HG02973 (cell line): Measurements from ENCODE around the gene PLA2G4B.

Experiments used
- ATAC-seq: cut with Tn5 transposase; IDR thresholded peaks from one replicate; pipeline ENCODE4 v1.9.1; 2021; ENCODE audit warnings: moderate library complexity; ENCODE audit not compliant: unreplicated experiment

Gene PLA2G4B

DNA sequence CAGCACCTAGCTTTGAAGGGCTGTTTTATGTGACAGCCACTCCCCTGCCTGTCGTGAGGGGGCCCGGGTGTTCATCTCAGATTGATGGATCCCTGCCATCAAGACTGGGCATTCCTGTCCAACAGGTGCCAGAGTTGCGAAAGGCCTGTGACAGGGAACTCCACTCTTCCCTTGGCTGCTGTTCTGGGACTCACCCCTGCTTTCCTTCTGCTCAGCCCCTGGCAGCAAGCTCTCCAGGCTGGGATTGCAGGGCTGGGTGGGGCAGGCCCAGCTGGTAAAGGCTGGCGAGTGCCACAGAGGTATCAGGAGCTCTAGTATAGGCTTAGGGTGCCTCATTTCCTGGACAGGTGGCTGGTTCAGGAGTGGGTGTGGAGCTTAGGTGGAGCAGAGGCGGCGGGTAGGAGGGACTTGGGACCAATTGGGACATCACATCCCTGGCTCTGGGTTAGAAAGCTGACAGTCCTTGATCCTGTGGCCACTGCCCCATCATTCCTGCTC lies at the start of gene PLA2G4B:
TSS of gene PLA2G4B (plus strand) at position 448 of the 498 bp plus-strand sequence. CDS start 67 bp downstream, outside the sequence.
- no peak for ATAC-seq

GRCh38 chr15:41789236-41789635 lies 49.4 kb upstream of the PLA2G4B start:
- no peak for ATAC-seq

- no peak for ATAC-seq
Observed at GRCh38 chr15:41789662-41790061, 49.0 kb upstream of the PLA2G4B start.

DNA sequence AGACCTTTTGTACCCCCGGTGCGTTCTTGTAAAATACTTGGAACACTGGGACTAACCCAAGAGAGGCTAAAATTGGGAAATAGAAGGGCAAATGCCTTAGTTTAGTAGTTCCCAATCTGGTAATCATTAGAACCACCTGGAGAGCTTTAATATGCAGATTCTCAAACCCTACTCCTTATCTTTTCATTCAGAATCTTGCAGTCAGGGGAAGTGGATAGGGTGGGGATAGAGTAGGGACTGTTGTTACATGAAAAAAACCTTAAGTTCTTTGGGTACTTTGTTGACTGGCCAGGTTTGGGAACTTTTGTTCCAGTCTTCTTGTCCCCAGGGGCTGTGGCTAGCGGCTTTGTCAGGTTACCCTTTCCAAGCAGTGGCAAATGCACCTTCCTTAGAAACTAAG lies 48.5 kb upstream of the PLA2G4B start:
- ATAC-seq: no peak

- no peak for ATAC-seq
Observed at GRCh38 chr15:41790756-41791546, 47.7 kb upstream of the PLA2G4B start.

DNA sequence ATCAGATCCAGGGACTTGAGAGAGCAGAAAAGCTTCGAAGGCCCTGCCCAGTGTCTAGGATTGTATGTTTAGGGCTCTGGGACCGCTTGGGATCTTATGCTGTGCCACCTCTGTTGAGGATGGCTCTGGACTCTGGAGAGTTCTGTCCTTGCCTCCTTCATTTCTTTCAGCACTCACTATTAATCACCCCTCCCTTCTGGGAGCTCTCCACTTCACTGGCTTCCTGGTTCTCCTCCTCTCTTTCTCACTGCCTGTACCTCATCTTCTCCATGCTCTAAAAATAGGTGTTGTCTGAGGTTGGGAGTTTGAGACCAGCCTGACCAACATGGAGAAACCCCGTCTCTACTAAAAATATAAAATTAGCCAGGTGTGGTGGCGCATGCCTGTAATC lies 47.1 kb upstream of the PLA2G4B start:
- no peak for ATAC-seq

DNA sequence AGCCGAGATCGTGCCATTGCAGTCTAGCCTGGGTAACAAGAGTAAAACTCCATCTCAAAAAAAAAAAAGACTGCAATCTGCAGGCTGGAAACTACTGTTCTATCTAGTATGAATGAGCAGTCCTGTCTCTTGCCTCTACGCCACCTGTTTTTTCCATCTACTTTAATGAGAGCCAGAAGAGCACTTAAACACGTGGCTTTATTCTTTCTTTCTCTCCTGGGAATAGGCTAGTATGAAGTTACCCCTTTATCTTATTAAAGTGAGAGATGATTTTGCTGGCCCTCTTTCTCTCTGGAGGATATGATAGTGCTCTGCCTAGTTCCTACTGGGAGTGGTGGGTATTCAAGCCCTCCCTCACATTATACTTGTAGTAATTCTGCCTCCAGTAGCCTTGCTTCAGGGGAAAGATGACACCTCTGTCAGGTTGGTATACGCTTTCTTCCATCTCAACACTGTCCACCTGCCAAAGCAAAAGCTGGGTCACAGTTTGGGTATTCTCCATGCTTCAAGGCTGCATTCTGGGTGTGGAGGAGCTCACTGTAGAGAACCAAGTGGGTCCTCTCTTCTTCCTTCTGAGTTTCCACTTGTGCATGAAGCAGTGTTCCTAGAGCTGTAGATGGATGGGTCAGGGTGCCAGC lies 46.5 kb upstream of the PLA2G4B start:
- no peak for ATAC-seq

DNA sequence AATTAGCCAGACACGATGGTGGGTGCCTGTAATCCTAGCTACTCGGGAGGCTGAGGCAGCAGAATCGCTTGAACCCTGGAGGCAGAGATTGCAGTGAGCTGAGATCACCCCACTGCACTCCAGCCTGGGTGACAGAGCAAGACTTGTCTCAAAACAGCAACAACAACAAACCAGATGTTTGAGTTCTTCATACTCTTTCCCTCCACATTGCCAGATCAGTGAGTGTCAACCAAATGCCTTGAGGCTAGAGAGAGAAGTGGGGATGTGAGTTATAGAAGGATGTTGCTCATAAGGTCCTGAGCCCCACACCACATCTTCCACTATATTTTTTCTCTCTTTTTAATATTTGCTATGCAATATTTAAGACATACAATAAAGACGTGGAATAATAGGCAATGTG lies 44.6 kb upstream of the PLA2G4B start:
- ATAC-seq: no peak

DNA sequence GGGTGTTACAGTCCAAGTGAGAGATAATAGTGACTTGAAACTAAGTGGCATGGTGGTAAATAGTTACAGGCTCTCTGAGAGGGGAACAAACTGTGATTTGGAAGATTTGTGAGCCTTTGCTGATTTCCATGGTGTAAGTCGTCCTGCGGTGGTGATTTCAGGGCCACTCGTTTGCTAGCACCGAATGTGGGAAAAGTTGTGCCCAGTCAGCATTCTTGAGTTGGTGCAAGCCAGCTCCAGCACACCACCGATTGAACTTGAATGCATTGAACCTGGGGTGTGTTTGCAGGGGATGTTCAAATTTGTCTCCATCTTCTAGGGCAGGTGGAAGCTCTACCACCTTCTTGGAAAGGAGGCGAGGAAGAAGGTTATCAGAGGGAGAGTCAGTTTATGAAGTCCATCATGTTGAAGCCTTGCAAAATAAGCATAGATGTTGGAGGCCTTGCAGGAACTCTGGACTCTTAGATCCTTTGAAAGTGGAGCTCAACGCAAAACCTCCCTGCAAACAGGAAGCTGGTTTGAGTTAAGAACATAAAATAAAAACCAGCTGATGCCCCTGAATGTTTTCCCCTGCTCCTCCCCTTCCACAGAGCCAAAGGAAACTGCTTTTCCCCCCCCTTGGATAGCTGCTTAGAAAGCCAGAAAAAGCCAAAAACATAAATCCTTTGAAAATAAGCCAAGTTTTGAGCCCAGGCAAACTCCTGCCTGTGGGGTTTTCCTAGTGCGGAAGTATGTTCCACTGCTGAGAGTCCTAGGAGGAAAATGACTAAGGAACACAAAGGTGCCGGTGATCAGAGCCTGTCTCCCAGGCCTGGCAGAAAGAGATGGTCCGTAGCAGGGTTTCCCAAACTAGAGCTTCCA lies 42.4 kb upstream of the PLA2G4B start:
- no peak for ATAC-seq

GRCh38 chr15:41797201-41797944 lies 41.3 kb upstream of the PLA2G4B start:
- ATAC-seq: no peak

GRCh38 chr15:41798607-41799487 lies 39.8 kb upstream of the PLA2G4B start:
- no peak for ATAC-seq

- ATAC-seq: no peak
Observed at GRCh38 chr15:41799488-41799805, 39.2 kb upstream of the PLA2G4B start.

DNA sequence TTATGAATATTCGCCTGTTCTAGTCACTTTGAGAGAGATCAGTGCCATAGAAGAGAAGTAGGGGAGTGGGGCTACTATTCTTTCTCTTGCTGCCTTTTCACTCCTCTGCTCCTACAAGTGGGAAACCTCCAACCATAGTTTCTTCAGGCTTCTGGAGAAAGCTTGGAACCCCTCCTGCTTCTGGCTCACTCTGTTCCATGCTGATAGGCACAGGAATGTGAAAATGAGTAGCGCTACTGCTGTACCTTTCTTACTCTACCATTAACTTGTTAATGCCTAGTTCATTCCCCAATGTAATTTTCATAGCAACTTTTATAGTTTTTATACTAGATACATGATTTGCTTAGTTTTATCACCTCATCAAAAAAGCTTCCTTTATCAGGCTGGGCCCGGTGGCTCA lies 37.5 kb upstream of the PLA2G4B start:
- no peak for ATAC-seq

- ATAC-seq: no peak
Observed at GRCh38 chr15:41801850-41802455, 36.7 kb upstream of the PLA2G4B start.

DNA sequence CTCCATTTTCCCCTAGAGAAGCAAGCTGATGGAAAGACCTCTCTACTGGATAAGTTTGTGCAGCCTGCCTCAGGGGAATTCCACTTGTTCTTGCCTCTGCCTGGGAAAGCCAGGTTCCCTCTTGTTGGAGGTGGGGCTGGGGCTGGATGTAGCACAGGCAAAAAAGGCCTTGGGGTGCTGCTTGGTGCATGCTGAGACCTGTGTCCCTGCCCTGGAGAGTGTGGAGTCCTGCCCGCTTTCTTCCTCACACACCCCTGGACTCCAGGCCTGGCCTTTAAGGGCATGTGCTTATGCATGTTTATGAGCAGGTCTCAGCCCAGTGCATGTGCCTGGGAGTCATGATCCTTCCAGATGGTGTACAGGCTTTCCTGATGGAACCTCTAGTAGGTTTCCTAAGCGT lies 34.3 kb upstream of the PLA2G4B start:
- ATAC-seq: no peak

GRCh38 chr15:41804916-41805666 lies 33.6 kb upstream of the PLA2G4B start:
- ATAC-seq: no peak

DNA sequence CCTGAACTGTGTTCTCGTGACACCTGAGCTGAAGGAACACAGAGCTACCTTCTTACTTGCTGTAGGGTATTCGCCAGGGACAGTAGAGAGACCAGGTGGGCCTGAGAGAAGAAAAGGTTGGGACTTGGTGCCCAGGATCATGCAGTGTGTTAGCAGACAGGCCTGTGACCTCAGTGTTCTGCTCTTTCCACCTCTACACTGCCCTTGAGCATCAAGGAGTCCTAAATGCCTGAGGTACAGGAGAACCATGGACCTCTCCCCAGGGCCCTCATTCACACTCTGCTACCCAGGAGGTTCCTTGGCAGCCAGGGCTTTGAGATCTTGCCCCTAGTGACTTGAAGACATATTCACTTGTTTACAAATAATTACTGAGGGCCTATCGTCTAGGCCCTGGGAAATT lies 32.9 kb upstream of the PLA2G4B start:
- ATAC-seq: no peak

DNA sequence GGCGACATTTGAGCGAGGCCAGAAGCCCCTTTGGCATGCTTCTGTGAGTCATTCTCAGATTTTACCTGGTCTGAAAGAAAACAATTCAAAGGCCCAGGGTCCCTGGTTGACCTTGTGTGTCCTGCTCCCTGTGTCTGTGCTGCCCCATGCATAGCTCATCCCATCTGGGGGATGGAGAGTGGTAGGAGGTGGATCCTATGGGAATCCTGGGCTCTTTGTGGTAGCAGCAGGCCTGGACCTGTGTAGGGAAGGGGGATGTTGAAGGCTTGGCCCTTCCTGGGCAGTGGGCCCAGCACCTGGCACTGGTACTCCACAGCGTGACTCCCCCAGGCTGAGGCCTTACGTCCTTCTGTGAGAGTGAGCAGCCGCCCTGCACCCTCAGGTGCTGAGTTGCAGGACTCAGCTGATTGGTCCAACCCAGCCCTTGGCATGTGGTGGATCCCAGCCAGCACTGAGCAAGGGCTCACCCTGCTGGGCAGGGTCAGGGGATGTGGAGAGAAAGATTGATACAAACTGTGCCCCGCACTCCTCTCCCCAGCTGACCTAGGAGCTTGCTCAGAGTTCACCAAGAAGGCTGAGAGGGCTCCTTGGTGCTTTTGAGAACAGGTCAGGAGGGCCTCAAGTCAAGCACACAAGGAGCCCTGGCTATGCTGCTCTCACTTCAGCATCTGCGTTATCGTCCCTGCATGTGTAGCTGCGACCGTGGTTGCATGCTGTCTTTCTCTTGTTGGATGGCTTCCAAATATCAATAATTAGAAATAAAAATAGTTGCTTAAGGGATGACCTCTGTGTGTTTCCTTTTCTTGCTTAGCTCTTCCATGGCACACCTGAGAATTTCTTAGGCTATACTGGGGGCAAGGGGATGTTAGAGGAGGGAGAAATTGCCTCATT lies 32.1 kb upstream of the PLA2G4B start:
- no peak for ATAC-seq
